ENCODE measurements around the gene PRSS56. TPM values are rescaled to one million over a fixed set of nuclear protein-coding genes. Genes with fewer than 3 reads are reported as not detected.
A peak's percentile ranks its signal among the peaks of the same experiment; 100 is the strongest.

PRSS56 gene
- total RNA-seq, 1 donor from 2014 or later = not detected

DNA sequence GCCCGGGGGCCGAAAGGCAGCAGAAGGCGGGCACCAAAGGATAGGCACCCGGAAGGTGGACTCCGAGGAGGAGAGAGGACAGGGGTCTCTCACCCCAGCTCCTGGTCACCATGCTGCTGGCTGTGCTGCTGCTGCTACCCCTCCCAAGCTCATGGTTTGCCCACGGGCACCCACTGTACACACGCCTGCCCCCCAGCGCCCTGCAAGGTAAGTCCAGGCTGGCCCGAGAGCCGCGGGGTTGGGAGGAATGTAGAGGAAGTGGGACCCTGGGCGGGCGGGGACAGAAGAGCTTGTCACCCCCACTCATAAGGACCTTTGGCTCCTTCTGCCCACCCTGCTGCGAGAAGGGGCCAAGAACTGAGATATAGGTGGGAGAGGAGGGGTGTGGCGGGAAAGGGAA lies 301 bp downstream of the PRSS56 start:
- H3K9me3 ChIP-seq (ENCODE audit: low read depth) = no peaks in the 10 kb centered on the region
- H3K27ac Mint-ChIP-seq = no peak overlapping the region
- TF ChIP-seq EZH2phosphoT487 (IDR thresholded peaks at IDR 0.05) (no peak), EZH2 (IDR thresholded peaks at IDR 0.05) (no peak), CTCF (IDR thresholded peaks at IDR 0.05) (no peak)

DNA sequence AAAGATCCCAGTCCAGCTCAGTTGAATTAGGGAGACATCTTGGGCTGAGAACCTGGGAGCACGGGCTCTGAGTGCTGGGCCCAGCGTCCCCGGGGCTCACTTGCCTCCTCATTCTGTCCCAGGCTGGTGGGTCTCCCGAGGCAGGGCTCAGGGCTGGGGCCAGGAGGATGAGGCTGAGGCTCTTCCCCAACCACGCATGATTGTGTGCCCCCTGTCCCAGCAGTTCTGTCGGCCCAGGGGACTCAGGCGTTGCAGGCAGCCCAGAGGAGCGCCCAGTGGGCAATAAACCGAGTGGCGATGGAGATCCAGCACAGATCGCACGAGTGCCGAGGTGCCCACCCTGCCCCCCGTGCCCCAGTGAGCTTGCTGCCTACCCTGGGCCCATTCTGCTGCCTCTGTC lies 910 bp downstream of the PRSS56 start:
- Mint-ChIP-seq H3K27me3 (ENCODE audit: insufficient read depth, low read depth) (peaks cover 40% of the 10 kb centered on the region), H3K4me1 (peaks cover 16% of the 10 kb centered on the region), H3K27ac (no peak overlapping the region), H3K36me3 (no peaks in the 10 kb centered on the region), H3K4me3 (no peak overlapping the region), H3K9me3 (no peaks in the 10 kb centered on the region)
- no peaks in the 10 kb centered on the region for H3K9me3 ChIP-seq (ENCODE audit: low read depth)
- H4K20me1 ChIP-seq (ENCODE audit: low read depth) = peaks cover 19% of the 10 kb centered on the region
- H3K4me2 ChIP-seq = no peak overlapping the region
- H3K27ac ChIP-seq = no peak overlapping the region
- TF ChIP-seq EZH2 (IDR thresholded peaks at IDR 0.05) (no peak), EZH2phosphoT487 (IDR thresholded peaks at IDR 0.05) (no peak), CTCF (IDR thresholded peaks at IDR 0.05) (no peak)
- H3K27me3 ChIP-seq = peaks cover 68% of the 10 kb centered on the region
- H3K36me3 ChIP-seq = no peaks in the 10 kb centered on the region
- H3K9ac ChIP-seq = no peak overlapping the region
- no peak for DNase-seq (ENCODE audit: low spot score)
- H2AFZ ChIP-seq (replicated peaks) = no peak overlapping the region
- no peak overlapping the region for H3K4me3 ChIP-seq
- no peaks in the 10 kb centered on the region for H3F3A ChIP-seq (ENCODE audit: low read depth)
- peaks cover 17% of the 10 kb centered on the region for H3K4me1 ChIP-seq
- H3K79me2 ChIP-seq (ENCODE audit: low read depth) = no peaks in the 10 kb centered on the region

More for the DNA sequence above, 301 bp downstream of the PRSS56 start:
- peaks cover 16% of the 10 kb centered on the region for H3K4me1 Mint-ChIP-seq
- H3K79me2 ChIP-seq (ENCODE audit: low read depth) = no peaks in the 10 kb centered on the region
- DNase-seq (ENCODE audit: low spot score) = no peak
- no peaks in the 10 kb centered on the region for H3K36me3 ChIP-seq
- no peak overlapping the region for H3K27ac ChIP-seq
- peak overlapping the region; percentile 30 for H3K4me3 Mint-ChIP-seq
- H3K27me3 Mint-ChIP-seq (ENCODE audit: insufficient read depth, low read depth) = peaks cover 39% of the 10 kb centered on the region
- peaks cover 67% of the 10 kb centered on the region for H3K27me3 ChIP-seq
- no peaks in the 10 kb centered on the region for H3K36me3 Mint-ChIP-seq
- H3K4me2 ChIP-seq = no peak overlapping the region
- H3K4me1 ChIP-seq = peaks cover 11% of the 10 kb centered on the region
- H3K4me3 ChIP-seq = no peak overlapping the region
- peaks cover 19% of the 10 kb centered on the region for H4K20me1 ChIP-seq (ENCODE audit: low read depth)
- H3K9ac ChIP-seq = no peak overlapping the region
- H3F3A ChIP-seq (ENCODE audit: low read depth) = no peaks in the 10 kb centered on the region
- no peaks in the 10 kb centered on the region for H3K9me3 Mint-ChIP-seq
- H2AFZ ChIP-seq (replicated peaks) = no peak overlapping the region

- Histone ChIP-seq H3F3A (ENCODE audit: low read depth) (peaks cover 2% of the 10 kb centered on the region), H3K27me3 (peaks cover 65% of the 10 kb centered on the region), H3K9ac (no peak overlapping the region), H3K79me2 (ENCODE audit: low read depth) (no peaks in the 10 kb centered on the region), H3K9me3 (ENCODE audit: low read depth) (no peaks in the 10 kb centered on the region), H3K4me2 (peak overlapping the region; percentile 79), H4K20me1 (ENCODE audit: low read depth) (peaks cover 19% of the 10 kb centered on the region), H3K4me1 (peaks cover 20% of the 10 kb centered on the region), H3K36me3 (no peaks in the 10 kb centered on the region), H2AFZ (replicated peaks) (no peak overlapping the region), H3K27ac (no peak overlapping the region), H3K4me3 (peak overlapping the region; percentile 36)
- H3K27me3 Mint-ChIP-seq (ENCODE audit: insufficient read depth, low read depth) = peaks cover 41% of the 10 kb centered on the region
- no peaks in the 10 kb centered on the region for H3K9me3 Mint-ChIP-seq
- H3K36me3 Mint-ChIP-seq = no peaks in the 10 kb centered on the region
- DNase-seq (ENCODE audit: low spot score) = peak; percentile 77
- H3K4me1 Mint-ChIP-seq = peaks cover 16% of the 10 kb centered on the region
- TF ChIP-seq CTCF (IDR thresholded peaks at IDR 0.05) = peak; percentile 88
- no peak for TF ChIP-seq EZH2phosphoT487 (IDR thresholded peaks at IDR 0.05)
- TF ChIP-seq EZH2 (IDR thresholded peaks at IDR 0.05) = peak; percentile 12
- H3K4me3 Mint-ChIP-seq = no peak overlapping the region
- no peak overlapping the region for H3K27ac Mint-ChIP-seq
These were observed 1.9 kb downstream of the PRSS56 start for GRCh38 chr2:232521959-232522622.
